KMS-11 (cell line): ENCODE data around the gene TMEM222.
A peak's percentile ranks its signal among the peaks of the same experiment; 100 is the strongest.

Experiments used
- H2AFZ ChIP-seq: fragments of 200-600 bp; sonication (generic); 2 replicates; pipeline ENCODE4 v1.6.1; 2016; ENCODE audit warnings: antibody characterized with exemption, mixed run types, low read depth
- H3K27ac ChIP-seq: fragments of 200-600 bp; sonication (generic); 2 replicates; pipeline ENCODE4 v1.6.1; 2016; ENCODE audit warnings: mild to moderate bottlenecking, mixed run types
- H3K27me3 ChIP-seq: fragments of 200-600 bp; sonication (generic); 2 replicates; pipeline ENCODE4 v1.6.1; 2017; ENCODE audit warnings: mild to moderate bottlenecking, low read depth, mixed run types, moderate library complexity; ENCODE audit not compliant: insufficient read depth
- H3K36me3 ChIP-seq: fragments of 200-600 bp; sonication (generic); 2 replicates; pipeline ENCODE4 v1.6.1; 2017; ENCODE audit warnings: mild to moderate bottlenecking, mixed run types; ENCODE audit not compliant: insufficient read depth
- H3K4me1 ChIP-seq: fragments of 200-600 bp; sonication (generic); 2 replicates; pipeline ENCODE4 v1.6.1; 2016; ENCODE audit warnings: mild to moderate bottlenecking, low read depth, mixed run types; ENCODE audit not compliant: poor library complexity, severe bottlenecking
- H3K4me2 ChIP-seq: fragments of 200-600 bp; sonication (generic); 2 replicates; pipeline ENCODE4 v1.7.0; 2016; ENCODE audit warnings: mild to moderate bottlenecking, mixed run types
- H3K4me3 ChIP-seq: fragments of 200-600 bp; sonication (generic); IDR thresholded peaks from 2 replicates; pipeline ENCODE4 v1.6.1; 2017; ENCODE audit warnings: low read depth, low read length, mixed read lengths; ENCODE audit not compliant: insufficient read depth
- H3K79me2 ChIP-seq: fragments of 200-600 bp; sonication (generic); 2 replicates; pipeline ENCODE4 v1.6.1; 2016; ENCODE audit warnings: low read depth, mixed run types; ENCODE audit not compliant: insufficient read depth
- H3K9ac ChIP-seq: fragments of 200-600 bp; sonication (generic); 2 replicates; pipeline ENCODE4 v1.6.1; 2016; ENCODE audit warnings: mild to moderate bottlenecking, mixed run types
- H4K20me1 ChIP-seq: fragments of 200-600 bp; sonication (generic); 2 replicates; pipeline ENCODE4 v1.6.1; 2016; ENCODE audit warnings: mild to moderate bottlenecking, mixed run types; ENCODE audit not compliant: insufficient read depth
- CTCF ChIP-seq: fragments of 200-600 bp; sonication (generic); conservative IDR thresholded peaks from 2 replicates; pipeline ENCODE4 v1.6.1; 2017; ENCODE audit warnings: low read depth, mild to moderate bottlenecking, antibody characterized with exemption, low read length, moderate library complexity, mixed read lengths

The TMEM222 gene

GRCh38 chr1:27356619-27357280, 34.8 kb downstream of the TMEM222 start:
- H3K4me3 ChIP-seq, result no peak overlapping the region
- H4K20me1 ChIP-seq, result no peaks in the 10 kb centered on the region
- H2AFZ ChIP-seq, result peak overlapping the region; percentile 79
- peak overlapping the region; percentile 79; the same call in 1 of the 2 replicates for H3K4me2 ChIP-seq
- no peaks in the 10 kb centered on the region for H3K36me3 ChIP-seq
- peaks cover 7% of the 10 kb centered on the region for H3K4me1 ChIP-seq
- H3K27me3 ChIP-seq, result no peaks in the 10 kb centered on the region
- no peaks in the 10 kb centered on the region for H3K79me2 ChIP-seq
- H3K27ac ChIP-seq, result no peak overlapping the region
- no peak for TF ChIP-seq CTCF
- no peak overlapping the region for H3K9ac ChIP-seq

- Histone ChIP-seq H3K4me3 (no peak overlapping the region), H3K9ac (no peak overlapping the region), H3K36me3 (no peaks in the 10 kb centered on the region), H4K20me1 (no peaks in the 10 kb centered on the region), H3K4me2 (peak overlapping the region; percentile 79), H3K27ac (no peak overlapping the region), H3K4me1 (peaks cover 7% of the 10 kb centered on the region), H3K27me3 (no peaks in the 10 kb centered on the region), H2AFZ (peak overlapping the region; percentile 79), H3K79me2 (no peaks in the 10 kb centered on the region)
- peak; percentile 85 for TF ChIP-seq CTCF
These were observed 35.5 kb downstream of the TMEM222 start for GRCh38 chr1:27357281-27358037.

GRCh38 chr1:27358038-27358927, 36.3 kb downstream of the TMEM222 start:
- Histone ChIP-seq H3K9ac (no peak overlapping the region), H3K27ac (no peak overlapping the region), H3K4me1 (peaks cover 7% of the 10 kb centered on the region), H3K79me2 (no peaks in the 10 kb centered on the region), H3K4me3 (no peak overlapping the region), H2AFZ (no peak overlapping the region; the same call in 1 of the 2 replicates), H3K27me3 (no peaks in the 10 kb centered on the region), H3K4me2 (peak overlapping the region; percentile 79; the same call in 1 of the 2 replicates), H4K20me1 (no peaks in the 10 kb centered on the region), H3K36me3 (no peaks in the 10 kb centered on the region)
- no peak for TF ChIP-seq CTCF

- Histone ChIP-seq H3K4me2 (no peak overlapping the region), H4K20me1 (no peaks in the 10 kb centered on the region), H3K4me3 (no peak overlapping the region), H3K36me3 (no peaks in the 10 kb centered on the region), H2AFZ (no peak overlapping the region), H3K4me1 (peaks cover 7% of the 10 kb centered on the region), H3K9ac (no peak overlapping the region), H3K79me2 (no peaks in the 10 kb centered on the region), H3K27ac (no peak overlapping the region), H3K27me3 (no peaks in the 10 kb centered on the region)
- TF ChIP-seq CTCF, result no peak
These were observed 37.0 kb downstream of the TMEM222 start for GRCh38 chr1:27358928-27359313.
